Measurements from ENCODE around the gene TRAK1. TPM values are rescaled to one million over a fixed set of nuclear protein-coding genes. Genes with fewer than 3 reads are reported as not detected.

TRAK1 gene
- total RNA-seq, 1 donor from 2014 or later, result 38.3 TPM

GRCh38 chr3:42175386-42176240 is 84.5 kb downstream of the TRAK1 start:
- DNase-seq (ENCODE audit: low spot score), result no peak

DNA sequence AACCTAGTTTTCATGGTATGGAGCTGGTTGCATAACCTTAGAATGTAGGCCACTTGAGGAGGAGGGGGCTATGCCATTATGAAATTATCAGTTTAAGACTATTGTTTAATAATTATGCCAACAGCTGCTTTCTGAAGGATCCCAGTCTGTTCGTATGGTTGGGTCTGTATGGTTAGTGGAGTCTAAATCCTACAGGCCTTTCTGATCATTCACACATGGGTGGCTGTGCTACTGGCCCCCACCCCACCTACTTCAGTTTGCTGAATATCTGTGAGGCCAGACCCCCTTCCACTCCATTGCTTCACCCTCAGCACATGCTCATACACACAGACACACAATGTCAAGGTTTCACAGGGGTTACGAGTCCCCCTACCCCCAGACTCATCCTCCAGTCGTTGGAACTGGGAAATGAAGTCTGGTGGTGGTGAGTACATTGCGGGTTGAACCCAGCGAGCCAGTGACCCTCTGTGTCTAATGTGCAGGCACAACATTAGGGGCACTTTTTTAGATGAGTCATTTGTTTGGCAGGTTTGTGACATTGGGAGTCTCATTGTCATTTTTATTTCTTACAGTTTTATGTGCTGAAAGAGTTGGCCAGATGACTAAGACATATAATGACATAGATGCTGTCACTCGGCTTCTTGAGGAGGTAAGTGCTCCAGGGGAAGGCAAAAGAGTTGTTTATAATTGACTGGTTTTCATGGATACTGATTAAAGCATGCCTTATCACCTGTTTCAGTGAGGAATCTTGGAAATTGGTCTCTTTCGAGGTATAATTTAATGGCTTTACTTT is 85.3 kb downstream of the TRAK1 start:
- no peak for DNase-seq (ENCODE audit: low spot score)

DNA sequence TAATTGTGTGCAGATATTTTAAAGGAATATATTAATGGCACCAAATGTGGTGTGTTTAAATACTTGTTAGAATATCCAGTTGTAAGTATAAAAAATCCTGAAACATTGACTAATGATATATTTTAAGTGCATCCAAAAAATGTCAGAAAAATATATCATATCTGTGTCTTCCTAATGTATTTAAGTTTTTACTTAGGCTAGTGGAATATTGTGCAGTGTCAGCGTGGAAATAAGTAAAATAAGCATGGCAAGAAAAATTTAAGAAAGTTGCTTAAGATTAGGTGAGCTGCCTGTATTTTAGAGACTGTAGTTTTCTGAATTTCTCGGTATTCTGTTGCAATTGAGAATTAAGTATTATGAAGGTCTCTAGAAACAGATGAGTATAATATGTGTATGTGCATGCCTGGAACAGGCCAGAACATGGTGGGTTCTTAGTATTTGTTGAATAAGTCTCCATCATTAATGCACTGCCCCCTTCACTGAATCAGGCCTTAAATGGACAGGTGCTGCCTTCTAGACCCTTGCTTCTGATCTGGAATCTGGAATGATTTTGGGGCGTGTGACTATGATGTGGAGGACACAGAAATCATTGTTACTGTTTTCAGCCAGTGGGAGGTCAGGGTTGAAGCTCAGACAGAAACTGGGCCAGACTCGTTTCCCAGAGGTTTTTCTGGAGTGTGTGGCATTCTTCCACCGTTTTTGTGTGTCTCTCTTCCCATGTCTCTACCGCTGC is 86.1 kb downstream of the TRAK1 start:
- DNase-seq (ENCODE audit: low spot score), result no peak

DNA sequence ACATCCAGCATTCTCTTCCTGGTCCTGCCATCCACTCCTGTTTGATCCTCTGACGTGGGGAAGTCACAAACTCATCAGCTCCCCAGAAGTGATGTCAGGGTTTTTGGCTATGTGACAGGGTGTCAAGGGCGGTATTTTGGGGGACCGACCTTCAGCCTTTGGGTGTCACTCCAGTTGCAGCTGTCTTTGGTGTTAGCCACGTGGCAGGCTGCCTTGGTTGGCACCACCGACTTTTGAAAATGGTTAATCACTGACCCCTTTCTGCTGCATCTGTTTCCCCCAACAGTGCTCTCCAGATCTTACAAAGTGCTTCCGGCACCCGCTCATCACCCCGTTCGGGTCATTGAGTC is 86.6 kb downstream of the TRAK1 start:
- no peak for DNase-seq (ENCODE audit: low spot score)

DNA sequence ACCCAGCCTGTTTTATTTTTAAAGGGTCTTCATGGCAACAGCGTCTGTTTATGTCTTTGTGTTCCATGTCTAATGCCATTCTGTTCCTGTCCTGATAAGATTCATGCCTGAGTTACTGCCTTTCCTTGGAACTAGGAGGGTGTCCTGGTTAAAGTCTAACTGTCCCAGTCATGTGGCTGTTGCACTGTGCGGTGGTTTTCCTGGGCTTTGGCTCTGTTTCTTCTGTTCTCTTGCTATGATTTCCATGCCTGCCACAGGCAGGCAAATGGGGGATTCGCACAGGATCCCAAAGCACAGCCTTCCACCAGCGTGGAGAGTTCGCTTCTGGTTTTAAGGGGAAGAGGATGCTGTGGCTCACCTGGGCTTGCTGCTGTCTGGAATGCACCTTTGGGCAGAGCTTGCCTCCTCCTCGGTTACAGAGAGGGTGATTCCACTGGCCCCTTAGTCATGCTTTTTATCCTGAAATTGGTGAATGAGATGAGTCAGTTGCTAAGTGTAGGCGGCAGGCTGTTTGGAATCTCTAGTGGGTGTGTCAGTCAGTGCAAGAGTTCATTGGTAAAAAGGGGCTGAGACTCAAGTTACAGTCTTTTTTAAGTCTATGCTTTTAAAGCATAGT is 88.1 kb downstream of the TRAK1 start:
- DNase-seq (ENCODE audit: low spot score), result no peak

- DNase-seq (ENCODE audit: low spot score), result no peak
Observed at GRCh38 chr3:42180901-42181300, 89.7 kb downstream of the TRAK1 start.

GRCh38 chr3:42182555-42182954 is 91.4 kb downstream of the TRAK1 start:
- no peak for DNase-seq (ENCODE audit: low spot score)

- no peak for DNase-seq (ENCODE audit: low spot score)
Observed at GRCh38 chr3:42183991-42184632, 93.0 kb downstream of the TRAK1 start.

DNA sequence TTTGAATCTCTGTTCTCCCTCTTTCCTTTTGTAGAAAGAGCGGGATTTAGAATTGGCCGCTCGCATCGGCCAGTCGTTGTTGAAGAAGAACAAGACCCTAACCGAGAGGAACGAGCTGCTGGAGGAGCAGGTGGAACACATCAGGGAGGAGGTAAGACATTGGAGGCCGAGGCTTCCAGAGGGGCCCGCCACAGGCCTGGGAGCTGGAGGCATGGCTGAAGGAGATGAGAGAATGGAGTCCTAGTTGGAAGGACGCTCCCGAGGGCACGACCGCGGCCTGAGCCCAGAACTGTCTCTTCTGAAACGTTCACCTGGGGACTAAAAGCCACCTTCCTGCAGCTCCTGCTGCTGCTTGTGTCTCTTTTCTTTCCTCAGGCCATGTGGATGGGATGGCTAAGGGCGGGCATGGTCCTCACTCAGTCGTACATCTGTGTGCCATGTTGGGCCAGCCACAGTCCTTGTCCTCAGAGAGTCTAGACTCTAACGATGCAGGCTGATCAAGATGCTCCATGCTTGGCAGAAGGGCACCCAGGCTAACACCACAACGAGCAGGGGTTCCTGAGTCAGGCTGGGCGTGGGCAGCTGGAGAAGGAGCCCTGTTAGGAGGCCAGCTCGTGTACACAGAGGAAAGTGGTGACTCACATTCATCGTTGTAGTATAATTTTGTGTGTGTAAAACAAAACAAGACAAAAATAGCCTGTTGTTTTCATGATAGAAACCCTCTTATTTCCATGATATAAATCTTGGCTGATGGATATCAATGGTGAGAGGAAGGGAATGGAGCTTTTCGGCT is 93.7 kb downstream of the TRAK1 start:
- DNase-seq (ENCODE audit: low spot score), result no peak

- no peak for DNase-seq (ENCODE audit: low spot score)
Observed at GRCh38 chr3:42187936-42188335, 96.8 kb downstream of the TRAK1 start.

- DNase-seq (ENCODE audit: low spot score), result no peak
Observed at GRCh38 chr3:42188376-42188775, 97.2 kb downstream of the TRAK1 start.

DNA sequence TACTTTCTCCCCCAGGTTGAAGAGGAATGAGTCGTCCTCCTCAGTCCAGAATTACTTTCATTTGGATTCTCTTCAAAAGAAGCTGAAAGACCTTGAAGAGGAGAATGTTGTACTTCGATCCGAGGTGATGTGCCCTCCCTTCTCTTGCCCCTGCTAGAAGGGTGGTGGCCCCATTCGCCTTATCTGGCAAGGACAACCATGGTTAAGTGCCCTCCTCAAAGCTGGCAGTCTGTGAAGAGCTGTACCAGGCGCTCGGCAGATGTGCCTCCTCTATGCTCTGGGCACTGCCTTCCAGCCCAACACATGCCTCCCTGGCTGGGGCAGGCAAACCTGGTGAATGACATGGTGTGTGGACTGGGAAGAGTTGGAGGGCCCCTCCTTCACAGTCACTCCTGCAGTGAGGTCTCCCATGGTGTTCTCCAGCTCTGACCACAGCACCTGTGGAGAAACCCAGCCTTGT is 97.9 kb downstream of the TRAK1 start:
- no peak for DNase-seq (ENCODE audit: low spot score)

GRCh38 chr3:42189736-42190135 is 98.6 kb downstream of the TRAK1 start:
- no peak for DNase-seq (ENCODE audit: low spot score)

DNA sequence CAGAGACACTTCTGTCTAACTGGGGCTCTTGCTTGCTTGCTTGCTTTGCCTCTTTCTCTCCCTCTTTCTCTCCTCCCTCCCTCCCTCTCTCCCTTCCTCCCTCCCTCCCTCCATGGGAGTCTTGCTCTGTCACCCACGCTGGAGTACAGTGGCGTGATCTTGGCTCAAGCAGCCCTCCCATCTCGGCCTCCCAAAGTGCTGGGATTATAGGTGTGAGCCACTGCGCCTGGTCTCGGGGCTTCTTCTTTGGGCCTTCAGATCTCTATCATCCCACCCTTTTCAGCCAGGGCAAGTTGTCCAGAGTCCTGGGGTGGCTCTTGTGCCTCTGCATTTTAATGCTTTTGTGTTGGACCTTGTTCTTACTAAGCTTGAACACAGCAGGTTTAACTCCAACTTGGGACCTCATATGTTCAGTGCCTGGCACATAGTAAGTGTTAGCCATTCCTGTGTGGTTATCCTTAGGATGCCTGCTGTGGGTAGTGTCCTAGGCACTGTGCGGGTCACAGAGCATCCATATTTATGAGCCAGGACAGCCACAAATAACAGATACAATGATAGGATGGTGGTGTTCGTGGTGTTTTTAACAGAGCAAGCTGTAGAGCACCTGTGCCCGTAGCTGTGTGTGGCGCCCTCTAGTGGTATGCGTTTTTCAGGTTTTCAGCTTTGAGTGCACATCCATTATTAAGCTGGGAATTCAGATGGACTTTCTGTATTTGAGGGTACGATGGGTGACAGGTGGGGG is 99.7 kb downstream of the TRAK1 start:
- DNase-seq (ENCODE audit: low spot score), result no peak

- no peak for DNase-seq (ENCODE audit: low spot score)
Observed at GRCh38 chr3:42191443-42191747, 100.2 kb downstream of the TRAK1 start.

DNA sequence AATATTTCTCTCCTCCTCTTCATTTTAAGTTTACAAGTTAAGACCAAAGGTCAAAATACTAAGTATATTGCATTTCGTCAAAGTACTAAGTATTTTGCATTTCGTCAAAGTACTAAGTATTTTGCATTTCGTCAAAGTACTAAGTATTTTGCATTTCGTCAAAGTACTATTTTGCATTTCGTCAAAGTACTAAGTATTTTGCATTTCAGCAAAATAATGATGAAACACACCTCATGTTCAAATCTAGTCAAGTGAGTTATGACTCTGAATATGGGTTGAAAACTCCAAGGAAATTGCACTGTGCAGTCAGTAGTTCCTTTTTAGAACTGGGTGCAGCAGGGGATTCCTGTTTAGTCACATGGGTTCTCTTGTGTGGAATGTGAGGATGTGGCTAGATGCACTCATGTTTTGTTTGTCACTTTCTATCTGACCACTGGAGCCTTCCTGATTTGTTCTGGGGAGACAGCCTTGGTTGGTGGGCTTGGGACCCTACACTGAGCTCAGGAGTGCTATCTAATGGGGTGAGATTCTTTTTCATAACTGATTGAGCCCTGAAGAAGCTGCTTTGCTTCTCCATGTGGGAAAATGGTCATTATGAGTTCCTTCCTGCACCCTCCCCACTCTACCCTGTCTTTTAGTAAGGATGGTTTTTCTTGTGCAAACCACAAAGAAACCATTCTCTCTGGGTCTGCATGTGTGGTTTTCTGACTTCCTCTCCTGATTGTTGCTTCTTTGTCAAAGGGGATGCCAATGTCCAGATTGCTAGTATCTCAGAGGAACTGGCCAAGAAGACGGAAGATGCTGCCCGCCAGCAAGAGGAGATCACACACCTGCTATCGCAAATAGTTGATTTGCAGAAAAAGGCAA is 101.4 kb downstream of the TRAK1 start:
- DNase-seq (ENCODE audit: low spot score), result no peak

- DNase-seq (ENCODE audit: low spot score), result no peak
Observed at GRCh38 chr3:42194943-42195510, 103.9 kb downstream of the TRAK1 start.

DNA sequence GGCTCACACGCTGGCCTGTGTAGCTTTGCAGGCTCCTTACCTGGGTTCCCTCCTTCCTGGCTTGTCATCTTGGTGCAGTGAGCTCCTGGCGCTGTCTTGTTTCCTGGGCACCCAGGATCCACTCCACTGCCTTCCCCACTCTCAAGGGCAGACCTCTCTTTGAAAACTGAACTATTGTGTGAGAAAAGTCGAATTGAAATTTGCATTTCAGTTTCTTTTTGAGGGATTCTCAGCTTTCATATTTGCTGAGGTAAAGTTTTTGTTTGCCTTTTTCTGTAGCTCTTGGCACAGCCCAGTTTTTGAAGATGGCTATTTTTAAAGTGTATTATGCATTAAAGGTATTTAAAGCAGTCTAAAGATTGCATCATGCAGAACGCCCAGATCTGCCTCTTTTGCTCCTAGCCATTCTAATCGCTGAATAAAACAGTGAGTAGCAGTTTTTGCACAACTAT is 104.7 kb downstream of the TRAK1 start:
- no peak for DNase-seq (ENCODE audit: low spot score)

Measured in mesenteric fat pad (tissue), 1 donor.